Astrocyte of the spinal cord (primary cell): ENCODE measurements around the gene AP1G1.

Experiments
- DNase-seq: peaks from one replicate; pipeline ENCODE4 v3.0.0; 2011; ENCODE audit warnings: low read depth, low spot score
- H3K4me3 ChIP-seq: 2 replicates; pipeline ENCODE4 v1.5.1; 2011; ENCODE audit warnings: low read depth, mild to moderate bottlenecking, low read length, moderate library complexity
- CTCF ChIP-seq: IDR thresholded peaks from 2 replicates; pipeline ENCODE4 v1.5.1; 2012; ENCODE audit warnings: low read depth, mild to moderate bottlenecking, low read length, inconsistent platforms
- in situ Hi-C: cut with HindIII; loops from 2 replicates; pipeline ENCODE4 v1.10.0; 2017; ENCODE audit warnings: low sequenced_read_pairs

AP1G1 gene

GRCh38 chr16:71711789-71712188, 96.8 kb downstream of the AP1G1 start:
- TF ChIP-seq CTCF: no peak
- in situ Hi-C loops: no loop called here
- DNase-seq: no peak
- no peak overlapping the region for H3K4me3 ChIP-seq

- in situ Hi-C loops: no loop called here
- no peak overlapping the region for H3K4me3 ChIP-seq
- TF ChIP-seq CTCF: no peak
- DNase-seq: peak; percentile 15
Observed at GRCh38 chr16:71709229-71709781, 99.3 kb downstream of the AP1G1 start.

GRCh38 chr16:71708696-71709095, 99.9 kb downstream of the AP1G1 start:
- TF ChIP-seq CTCF: no peak
- in situ Hi-C loops: no loop called here
- DNase-seq: no peak
- H3K4me3 ChIP-seq: no peak overlapping the region

- no peak overlapping the region for H3K4me3 ChIP-seq
- in situ Hi-C loops: no loop called here
- no peak for DNase-seq
- TF ChIP-seq CTCF: no peak
Observed at GRCh38 chr16:71707199-71707598, 101.4 kb downstream of the AP1G1 start.

GRCh38 chr16:71706046-71706445, 102.6 kb downstream of the AP1G1 start:
- in situ Hi-C loops: no loop called here
- H3K4me3 ChIP-seq: no peak overlapping the region
- TF ChIP-seq CTCF: no peak
- no peak for DNase-seq

GRCh38 chr16:71703333-71703732, 105.3 kb downstream of the AP1G1 start:
- in situ Hi-C loops: no loop called here
- no peak overlapping the region for H3K4me3 ChIP-seq
- TF ChIP-seq CTCF: no peak
- DNase-seq: no peak

- H3K4me3 ChIP-seq: no peak overlapping the region
- no peak for DNase-seq
- no peak for TF ChIP-seq CTCF
- in situ Hi-C loops: no loop called here
Observed at GRCh38 chr16:71700831-71701230, 107.8 kb downstream of the AP1G1 start.
